Peyer's patch (tissue), 4 donors: ENCODE results near the gene CCDC92B.

ENCODE experiments used
- CTCF ChIP-seq, 6 experiments: fragments of 450-650 bp in 4 of 6; fragments of 200-600 bp in 2 of 6; sonication (generic) in 1 of 6; IDR thresholded peaks; one replicate each; pipeline ENCODE4 v1.5.1; 2017 to 2019; ENCODE audit warnings: antibody characterized with exemption in 6 of 6, mild to moderate bottlenecking in 3 of 6, moderate library complexity in 1 of 6
- POLR2A ChIP-seq, 2 donors: fragments of 450-650 bp; IDR thresholded peaks; one replicate each; pipeline ENCODE4 v1.5.1; 2017; ENCODE audit warnings: antibody characterized with exemption in 2 of 2, mild to moderate bottlenecking in 2 of 2, moderate library complexity in 2 of 2

DNA sequence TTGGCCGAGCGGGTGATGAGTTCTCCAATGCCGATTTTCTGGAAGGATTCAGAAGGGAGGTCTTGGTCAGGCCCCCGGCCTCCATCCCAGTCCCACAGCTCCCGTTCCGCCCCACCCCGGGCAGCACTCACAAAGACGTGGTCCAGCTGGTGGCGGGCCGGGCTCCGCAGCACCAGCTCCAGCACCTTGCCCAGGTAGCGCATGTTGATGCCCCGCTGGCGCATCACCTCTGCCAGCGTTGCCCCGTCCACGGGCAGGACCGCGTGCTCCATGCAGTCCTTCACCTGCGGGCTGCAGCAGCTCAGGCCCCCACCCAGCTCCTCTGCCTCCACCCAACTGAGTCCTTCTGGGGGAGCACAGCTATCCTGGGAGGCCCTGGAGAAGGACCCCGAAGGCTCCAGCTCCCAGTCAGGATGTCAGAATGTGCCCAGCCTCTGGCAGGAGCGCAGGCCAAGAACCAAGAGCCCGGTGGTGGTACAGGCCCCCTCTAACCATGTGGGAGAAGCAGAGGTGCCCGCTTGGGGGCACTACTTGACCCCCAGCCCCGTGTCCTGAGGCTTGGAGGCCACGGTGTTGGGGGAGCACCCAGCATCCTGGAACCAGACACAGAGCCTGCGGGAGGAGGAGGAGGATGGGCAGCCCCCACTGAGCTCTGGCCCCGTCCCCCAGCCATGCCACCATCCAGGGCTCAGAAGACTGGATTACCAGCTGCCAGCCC, 54.0 kb downstream of the CCDC92B start:
- TF ChIP-seq CTCF (IDR thresholded peaks at IDR 0.05): no peak
- TF ChIP-seq POLR2A (IDR thresholded peaks at IDR 0.05): no peak
